ENCODE results near the gene TMEM233.
"Not testable (repeated sequence)": the region's sequence is repeated elsewhere in the genome, so short reads cannot be mapped to it uniquely, and the experiment has no call there.

TMEM233 gene

DNA sequence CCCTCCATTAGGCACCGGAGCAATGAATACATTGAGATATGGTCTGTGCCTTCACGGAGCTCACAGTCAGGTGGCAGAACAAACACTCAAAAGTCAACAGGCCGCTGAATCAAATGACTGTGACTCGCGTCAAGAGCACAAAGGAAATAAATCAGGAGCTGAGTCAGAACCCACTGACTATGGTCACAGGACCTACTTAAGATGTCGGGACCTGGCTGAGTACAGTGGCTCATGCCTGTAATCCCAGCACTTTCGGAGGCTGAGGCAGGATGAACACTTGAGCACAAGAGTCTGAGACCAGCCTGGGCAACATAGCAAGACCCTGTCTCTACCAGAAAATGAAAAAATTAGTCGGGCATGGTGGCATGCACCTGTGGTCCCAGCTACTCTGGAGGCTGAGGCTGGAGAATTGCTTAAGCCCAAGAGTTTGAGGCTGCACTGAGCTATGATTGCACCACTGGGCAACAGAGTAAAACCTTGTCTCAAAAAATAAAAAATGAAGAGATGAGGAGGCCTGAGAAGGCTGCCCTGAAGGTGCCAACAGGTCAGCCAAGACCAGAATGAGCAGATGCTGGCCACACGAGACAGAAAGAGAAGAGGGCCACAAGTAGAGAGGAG is 19.9 kb downstream of the TMEM233 start:
- peak; percentile 79 for DNase-seq

DNA sequence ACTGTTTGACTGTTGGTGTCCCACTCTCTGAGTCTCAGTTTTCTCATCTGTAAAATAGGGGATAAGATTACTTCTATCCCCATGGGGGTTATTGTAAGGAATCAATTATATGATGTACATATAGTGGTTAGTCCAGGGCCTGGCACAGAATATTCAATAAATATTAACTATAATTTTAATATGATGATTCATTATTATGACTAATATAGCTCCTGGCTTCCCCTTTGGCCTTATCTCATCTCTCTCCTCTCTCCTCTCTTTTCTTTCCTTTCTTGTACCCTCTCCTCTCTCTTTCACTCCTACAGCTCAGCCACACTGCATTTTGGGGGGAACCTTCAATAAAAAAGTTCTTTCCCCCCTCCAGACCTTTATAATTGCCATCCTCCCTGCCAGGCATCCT is 21.1 kb downstream of the TMEM233 start:
- DNase-seq, result no peak

DNA sequence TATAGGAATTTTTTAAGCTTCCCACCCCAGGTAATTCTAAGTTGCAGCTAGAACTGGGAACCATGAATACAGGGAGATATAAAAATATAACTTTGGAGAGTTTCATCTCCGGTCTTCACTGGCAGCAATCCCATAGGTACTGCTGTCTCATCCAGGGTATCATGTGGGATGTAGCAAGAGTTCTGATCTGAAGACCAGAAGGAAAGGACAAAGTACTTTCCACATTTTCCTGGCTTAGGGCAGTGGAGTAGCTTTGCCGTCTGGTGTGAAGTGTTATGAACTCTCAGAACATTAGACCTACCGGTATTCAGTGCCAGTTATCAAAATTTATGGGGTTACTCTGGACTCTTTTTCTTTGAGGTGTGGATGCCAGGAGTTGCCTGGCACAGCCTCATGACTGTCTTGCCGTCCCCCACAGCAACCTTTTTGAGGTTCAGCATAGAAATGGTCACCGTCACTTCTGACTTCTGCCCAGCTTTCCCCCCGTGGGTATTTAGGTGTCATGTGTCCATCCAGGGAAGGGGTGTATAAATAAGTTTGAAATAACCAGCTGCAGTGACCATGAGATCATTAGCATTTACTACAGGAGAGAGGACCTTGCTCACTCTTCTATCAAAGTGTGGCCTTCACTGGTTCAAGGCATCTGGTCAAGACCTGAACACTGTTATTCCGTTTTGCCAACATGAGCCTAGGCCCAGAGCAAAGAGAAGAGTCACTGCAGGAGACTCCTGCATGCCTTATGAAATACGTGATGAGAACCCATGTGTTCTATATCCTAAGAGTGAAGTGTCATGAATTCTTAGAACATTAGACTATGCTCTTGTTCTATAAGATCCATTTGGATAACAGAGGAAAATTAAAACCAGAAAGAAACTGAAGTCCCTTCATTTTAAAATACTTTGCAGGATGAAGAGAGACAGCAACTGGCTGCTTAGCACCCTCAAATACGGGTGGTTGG is 22.2 kb downstream of the TMEM233 start:
- no peak for DNase-seq

DNA sequence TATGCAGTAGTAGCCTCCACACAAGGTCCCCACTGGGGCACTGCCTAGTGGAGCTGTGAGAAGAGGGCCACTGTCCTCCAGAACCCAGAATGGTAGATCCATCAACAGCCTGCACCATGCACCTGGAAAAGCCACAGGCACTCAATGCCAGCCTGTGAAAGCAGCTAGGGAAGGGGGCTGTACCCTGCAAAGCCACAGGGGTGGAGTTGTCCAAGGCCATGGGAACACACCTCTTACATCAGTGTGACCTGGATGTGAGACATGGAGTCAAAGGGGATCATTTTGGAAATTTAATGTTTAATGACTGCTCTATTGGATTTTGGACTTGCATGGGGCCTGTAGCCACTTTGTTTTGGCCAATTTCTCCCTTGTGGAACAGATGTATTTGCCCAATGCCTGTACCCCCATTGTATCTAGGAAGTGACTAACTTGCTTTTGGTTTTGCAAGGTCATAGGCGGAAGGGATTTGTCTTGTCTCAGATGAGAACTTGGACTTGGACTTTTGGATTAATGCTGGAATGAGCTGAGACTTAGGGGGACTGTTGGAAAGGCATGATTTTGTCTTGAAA is 24.8 kb downstream of the TMEM233 start:
- DNase-seq, result not testable (repeated sequence)

DNA sequence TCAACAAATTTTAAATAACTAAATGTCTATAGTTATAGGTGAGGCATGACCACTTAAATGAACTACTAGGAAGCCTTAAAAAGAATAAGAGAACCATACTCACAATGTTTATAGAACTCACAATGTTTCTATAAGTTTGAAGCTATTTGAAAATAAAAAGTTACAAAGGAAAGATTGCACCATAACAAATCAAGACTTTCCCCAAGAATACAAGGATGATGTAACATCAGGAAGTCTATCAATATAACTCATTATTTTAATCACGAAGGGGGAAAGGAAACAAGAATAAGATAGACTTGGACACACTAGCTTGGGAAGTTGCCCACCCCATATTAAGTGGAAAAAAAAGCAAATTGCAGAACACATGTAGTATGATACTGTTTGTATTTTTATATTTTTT is 26.9 kb downstream of the TMEM233 start:
- DNase-seq, result no peak

DNA sequence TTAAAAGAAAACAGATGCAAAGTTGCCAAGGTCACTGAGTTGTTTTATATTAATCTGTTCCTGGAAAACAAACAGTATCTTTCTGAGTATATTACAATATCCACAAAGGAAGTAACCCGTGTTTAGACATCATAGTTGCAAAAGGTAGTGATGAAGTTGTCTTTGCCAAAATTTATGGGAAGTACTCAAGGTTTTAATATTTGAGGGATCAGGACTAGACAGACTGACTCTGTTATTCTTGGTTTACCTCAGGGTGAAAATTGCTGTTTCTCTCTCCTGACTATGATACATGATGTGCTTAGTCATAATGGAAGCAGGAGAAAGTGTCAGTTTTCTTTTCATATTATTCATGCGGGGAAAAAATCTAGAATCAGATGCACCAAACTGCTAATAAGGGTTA is 28.3 kb downstream of the TMEM233 start:
- no peak for DNase-seq

DNA sequence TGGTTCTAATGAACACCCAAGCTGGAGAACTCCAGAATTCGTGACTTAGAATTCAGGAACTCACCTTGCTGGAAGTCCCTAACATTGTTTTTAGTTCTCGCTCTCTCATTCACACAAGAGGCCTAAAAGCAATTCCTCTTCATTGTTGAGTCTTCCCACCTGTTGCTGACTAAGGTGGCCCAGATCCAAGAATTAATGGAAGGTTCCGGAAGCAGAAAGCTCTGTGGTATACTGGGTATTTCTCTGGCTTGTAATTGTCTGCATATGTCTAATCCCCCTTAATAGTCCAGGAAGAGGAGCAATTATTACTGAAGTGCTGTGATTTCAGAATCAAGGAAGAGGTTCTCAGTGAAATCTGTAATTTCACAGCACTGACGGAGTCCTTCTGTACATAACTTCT is 31.4 kb downstream of the TMEM233 start:
- DNase-seq, result peak; percentile 24

DNA sequence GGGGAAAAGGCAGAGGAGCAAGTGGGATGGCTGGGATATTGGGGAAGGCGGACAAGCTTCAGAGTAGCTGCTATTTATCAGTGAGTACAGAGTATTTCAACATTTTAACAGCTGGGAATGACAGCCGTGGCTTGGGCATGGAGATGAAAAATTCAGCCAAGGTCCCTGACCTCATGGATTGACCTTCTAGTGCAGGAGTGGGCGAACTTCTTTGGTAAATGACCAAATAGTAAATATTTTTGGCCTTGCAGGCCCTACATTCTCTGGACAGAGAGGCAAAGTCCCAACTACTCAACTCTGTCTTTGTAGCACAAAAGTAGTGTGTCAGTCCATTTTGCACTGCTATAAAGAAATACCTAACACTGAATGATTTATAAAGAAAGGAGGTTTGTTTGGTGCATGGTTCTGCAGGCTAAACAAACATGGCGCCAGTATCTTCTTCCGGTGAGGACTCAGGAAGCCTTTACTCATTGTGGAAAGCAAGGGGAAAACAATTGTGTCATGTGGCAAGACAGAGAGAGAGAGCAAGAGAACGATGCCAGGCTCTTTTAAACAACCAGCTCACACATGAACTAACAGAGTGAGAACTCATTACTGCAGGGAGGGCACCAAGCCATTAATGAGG is 33.6 kb downstream of the TMEM233 start:
- DNase-seq, result no peak

DNA sequence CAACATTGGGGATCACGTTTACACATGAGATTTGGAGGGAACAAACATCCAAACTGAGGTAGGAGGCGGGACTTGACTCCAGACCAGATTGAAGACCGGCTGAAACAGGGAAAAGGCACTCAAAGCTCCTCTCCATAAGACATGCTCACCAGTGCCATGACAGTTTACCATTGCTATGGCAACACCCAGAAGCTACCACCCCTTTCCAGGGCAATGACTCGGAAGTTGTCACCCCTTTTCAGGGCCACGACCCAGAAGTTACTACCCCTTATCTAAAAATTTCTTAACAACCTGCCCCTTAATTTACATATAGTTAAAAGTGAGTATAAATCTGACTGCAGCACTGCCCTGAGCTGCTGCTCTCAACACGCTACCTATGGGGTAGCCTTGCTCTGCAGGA is 34.1 kb downstream of the TMEM233 start:
- DNase-seq, result no peak

DNA sequence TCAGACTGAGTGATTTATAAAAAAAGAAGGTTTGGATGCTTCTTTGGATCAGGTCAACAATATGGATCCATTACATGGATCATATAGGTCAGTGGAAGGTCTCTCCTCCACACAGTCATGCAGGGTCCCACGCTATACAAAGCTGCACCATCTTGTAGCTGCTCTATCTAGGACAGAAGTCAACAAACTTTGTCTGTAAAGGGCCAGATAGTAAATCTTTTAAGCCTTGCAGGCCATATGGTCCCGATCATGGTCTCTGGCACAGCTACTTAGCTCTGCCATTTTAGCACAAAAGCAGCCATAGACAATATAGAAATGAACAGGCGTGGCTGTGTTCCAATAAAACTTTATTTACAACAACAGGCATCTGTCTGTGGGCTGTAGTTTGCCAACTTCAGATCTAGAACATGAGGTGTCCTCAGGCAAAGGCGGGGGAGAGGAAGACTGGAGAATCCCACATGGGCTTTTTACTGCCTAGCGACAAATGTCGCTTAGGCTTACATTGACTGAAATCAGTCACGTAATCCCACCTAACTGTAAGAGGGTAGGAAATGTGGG is 36.7 kb downstream of the TMEM233 start:
- DNase-seq, result no peak

DNA sequence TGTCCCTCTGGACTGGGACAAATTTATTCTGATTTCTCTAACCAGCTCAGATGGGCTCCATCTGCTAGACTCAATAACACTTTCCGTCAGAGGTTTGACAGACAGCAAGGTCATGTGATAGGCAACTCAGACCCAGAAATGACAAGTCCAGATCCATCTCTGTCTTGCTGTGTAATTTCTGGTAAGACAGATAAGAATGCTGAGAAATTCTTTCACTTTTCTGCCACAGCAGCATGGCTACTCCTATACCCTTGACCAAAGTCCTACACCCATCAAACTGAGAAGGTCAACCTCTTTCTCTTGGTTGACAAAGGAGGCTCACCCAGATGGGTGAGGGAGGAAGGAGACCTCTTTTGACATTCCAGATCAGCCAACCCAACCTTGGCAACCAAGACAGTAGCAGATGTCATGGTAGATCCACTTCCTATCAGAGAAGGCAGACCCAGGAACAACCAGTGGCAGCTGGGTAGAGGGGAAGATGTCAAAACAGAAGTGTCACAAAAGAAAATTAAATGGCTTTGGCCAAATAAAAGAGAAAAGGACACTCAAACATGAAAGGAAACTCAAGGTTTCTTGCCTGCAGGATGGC is 37.5 kb downstream of the TMEM233 start:
- no peak for DNase-seq

DNA sequence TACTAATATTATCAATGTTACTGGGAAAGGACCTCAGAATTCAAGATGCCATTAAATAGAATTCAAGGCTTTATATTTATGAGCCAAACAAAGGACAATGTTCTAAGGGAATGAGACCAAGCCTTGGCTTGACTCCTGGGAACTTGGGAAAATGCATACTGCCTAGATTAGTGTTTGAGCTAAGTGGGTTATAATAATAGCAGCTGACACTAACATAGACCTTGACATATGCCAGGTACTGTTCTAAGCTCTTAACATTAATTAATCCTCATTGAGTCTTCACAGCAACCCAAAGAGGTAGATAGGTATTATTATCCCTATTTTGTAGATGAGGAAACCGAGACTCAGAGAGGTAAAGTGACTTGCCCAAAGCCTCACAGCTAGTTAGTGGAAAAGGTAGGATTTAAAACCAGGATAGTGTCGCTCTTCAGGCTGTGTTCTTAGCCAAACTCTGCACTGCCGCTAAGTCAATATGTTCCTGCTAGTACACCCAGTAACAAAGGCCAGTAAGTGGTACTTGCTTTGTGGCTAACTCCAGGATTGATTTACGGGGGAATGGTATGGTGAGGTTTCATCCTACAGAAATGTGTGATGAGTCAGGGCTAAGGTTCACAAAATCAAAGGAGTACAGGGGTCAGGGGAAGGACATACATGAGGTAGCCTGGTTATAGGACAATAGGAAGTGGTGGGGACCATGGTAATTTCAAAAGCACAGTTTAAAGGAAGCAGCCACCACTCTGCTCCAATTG is 38.5 kb downstream of the TMEM233 start:
- no peak for DNase-seq

DNA sequence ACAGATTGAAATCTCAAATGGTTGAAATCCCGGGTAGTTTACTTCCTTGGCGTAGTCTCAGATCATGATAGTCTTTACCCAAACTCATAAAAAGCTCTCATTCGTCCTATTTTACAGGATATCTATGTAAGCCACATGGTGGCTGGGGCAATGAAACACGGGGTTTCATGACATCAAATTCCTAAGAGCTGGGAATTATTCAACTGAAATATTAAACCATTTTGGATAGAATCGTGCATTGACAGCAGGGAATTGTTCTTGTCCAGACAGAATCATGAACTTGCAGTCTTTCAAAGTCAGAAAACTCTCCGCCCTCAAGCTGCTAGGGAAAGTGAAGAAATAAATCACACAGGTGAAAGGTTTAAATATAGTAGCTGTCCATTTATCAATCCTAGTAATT is 41.2 kb downstream of the TMEM233 start:
- DNase-seq, result no peak

DNA sequence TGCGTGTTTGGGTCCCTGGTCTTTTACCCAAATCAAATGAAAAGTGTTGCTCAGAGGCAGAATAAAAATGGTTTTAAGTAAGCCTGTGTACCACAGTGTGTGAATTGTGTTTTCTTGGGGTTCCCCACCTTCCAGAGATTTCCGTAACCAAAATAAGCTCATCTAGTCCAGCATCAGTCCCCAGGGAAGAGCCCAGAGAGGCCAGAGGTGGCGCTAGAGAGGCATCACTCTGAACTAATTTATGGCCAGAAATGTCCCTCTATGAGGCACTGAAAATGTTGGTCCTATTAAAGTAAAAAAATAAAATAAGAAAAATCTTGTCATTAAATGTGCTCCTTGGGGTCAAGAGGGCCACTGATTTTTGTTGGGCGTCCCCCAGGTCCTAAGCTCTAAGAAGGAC is 49.4 kb downstream of the TMEM233 start:
- DNase-seq, result no peak

DNA sequence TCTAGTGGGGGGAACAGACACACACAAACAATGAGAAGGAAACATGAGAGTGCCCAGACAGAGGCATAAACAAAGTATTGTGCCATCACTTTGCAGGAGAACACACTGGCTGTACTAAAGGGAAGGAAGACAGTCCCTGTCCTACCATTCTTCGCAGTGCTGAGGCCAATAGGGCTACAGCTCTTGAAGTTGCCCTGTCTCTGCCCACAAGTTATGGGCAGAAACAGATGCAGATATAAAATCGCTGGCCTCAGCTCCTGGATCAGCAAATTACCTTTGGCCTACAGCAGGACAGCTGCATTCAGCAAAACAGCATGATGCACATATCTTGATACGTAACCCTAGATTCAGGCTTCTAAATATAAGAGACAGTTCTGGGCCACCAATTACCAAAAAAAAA is 51.4 kb downstream of the TMEM233 start:
- no peak for DNase-seq

DNA sequence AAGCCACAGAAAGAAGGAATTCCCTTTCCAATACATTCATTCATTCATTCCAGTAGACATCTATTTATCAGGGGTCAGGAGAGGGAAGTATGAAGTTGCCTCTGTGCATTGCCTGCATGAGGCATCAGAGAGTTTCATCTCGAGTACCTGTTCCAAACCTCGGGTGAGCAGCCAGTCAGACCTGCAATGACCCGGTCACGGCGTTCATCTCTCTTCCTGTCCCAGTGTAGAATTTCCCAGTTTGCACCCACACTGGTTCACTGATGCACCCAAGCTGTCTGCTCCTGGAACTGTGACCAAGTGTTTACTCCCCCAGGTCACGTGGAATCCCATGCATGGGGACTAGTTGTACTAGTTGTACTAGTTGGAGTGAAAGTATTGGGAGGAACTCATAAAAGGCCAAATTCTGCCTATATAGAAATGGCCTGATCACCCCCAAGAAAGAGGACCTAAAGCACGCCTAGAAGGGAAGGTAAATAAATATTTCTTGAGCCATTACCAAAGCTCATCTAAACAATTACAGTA is 52.0 kb downstream of the TMEM233 start:
- DNase-seq, result no peak

DNA sequence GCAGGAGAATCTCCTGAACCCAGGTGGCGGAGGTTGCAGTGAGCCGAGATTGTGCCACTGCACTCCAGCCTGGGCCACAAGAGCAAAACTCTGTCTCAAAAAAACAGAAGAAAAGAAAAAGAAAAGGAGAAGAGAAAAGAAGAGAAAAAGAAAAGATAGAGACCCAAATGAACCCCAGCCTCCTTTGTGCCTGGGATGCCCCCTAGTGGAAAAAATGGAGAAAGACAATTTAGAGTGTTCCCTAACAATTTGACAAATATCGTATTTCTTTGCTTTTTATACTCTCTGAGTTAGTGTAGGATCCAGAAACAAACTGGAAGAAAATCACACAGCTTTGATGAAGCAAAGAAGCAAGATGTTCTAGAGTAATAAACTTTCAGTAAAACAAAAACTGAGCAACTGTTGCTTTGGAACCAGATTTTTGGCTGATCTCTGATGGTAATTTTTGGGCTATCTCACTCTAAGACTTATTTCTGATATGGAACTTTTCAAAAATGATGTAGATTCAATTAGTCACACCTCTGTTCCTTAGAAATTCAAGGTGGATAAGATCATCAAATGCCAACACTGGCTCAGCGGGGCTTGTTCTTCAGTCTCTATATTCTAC is 55.7 kb downstream of the TMEM233 start:
- DNase-seq, result peak; percentile 10

DNA sequence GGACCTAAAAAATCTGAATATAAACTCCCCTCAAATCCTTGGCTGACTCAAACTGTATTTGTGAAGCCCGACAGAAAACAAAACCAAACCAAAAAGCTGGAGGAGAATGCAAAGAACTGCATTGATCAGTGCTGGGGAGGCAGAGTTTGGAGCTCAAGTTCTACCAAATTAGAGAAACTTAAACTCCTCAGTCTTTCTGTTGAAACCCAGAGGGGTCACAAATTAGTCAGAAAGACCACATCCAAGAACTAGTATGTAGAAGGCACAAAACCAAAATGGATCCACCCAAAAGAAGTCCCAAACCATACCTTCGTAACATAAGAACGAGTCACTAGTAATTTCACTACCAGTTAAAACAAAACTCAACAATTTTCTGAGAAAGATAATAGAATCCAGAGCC is 59.1 kb downstream of the TMEM233 start:
- no peak for DNase-seq

DNA sequence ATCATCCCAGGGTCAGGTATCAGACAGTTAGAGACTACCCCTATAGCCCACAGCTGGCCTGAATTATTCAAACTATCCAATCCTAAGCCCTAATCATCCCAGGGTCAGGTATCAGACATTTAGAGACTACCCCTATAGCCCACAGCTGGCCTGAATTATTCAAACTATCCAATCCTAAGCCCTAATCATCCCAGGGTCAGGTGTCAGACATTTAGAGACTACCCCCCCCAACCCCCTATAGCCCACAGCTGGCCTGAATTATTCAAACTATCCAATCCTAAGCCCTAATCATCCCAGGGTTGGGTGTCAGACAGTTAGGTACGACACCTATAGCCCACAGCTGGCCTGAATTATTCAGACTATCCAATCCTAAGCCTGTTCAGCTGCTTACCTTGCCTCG is 63.4 kb downstream of the TMEM233 start:
- DNase-seq, result not testable (repeated sequence)

DNA sequence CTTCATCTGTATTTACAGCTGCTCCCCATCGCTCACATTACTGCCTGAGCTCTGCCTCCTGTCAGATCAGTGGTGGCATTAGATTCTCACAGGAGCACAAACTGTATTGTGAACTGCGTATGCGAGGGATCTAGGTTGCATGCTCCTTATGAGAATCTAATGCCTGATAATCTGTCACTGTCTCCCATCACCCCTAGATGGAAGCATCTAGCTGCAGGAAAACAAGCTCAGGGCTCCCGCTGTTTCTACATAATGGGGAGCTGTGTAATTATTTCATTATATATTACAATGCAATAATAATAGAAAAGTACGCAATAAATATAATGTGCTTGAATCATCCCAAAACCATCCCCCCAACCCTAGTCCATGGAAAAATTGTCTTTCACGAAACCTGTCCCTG is 64.6 kb downstream of the TMEM233 start:
- not testable (repeated sequence) for DNase-seq

DNA sequence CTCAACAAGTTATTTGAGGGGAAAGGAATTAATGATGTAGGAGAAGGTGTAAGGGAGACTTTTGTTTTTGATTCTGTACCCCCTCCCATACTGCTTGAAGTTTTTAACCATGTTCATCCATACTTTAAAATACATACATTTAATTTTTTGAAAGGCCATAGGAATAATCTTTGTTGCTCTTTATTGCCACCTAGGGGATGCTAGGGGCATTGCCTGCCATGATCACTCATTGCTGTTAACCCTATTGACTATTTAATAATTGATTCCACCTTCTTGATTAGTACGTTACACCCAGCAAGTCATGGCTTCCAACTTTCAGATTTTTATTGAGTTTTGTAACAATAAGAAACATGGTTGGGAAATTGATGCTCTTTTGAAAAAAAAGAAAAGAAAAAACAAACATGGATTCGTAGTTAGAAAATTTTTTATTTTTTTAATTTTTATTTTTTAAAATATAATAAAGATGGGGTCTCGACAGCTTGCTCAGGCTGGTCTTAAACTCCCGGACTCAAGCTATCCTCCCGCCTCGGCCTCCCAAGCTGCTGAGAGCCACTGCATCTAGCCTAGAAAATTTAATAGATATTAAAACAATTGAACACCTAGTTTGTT is 65.8 kb downstream of the TMEM233 start:
- DNase-seq, result peak; percentile 6

All from NCI-H345 (cell line).